Anterior cingulate cortex (tissue), 58 donors: Measurements from ENCODE around the gene TPSG1.
A peak's percentile ranks its signal among the peaks of the same experiment; 100 is the strongest.
"Not testable (repeated sequence)": the region's sequence is repeated elsewhere in the genome, so short reads cannot be mapped to it uniquely, and the experiment has no call there.

ENCODE experiments used
- DNase-seq, 58 donors: peaks; one replicate each; lab custom pipeline; 2025; lab: John Stamatoyannopoulos, UW

TPSG1 gene

GRCh38 chr16:1225051-1225451 is at the start of gene TPSG1:
Gene TPSG1 (minus strand): TSS chr16:1225268. CDS start chr16:1225252, 16 bp downstream.
- DNase-seq, result no peak

GRCh38 chr16:1274767-1275166 is 49.7 kb upstream of the TPSG1 start:
- DNase-seq, result no peak

GRCh38 chr16:1273816-1274215 is 48.7 kb upstream of the TPSG1 start:
- DNase-seq, result no peak

GRCh38 chr16:1272453-1273198 is 47.6 kb upstream of the TPSG1 start:
- no peak for DNase-seq

GRCh38 chr16:1271724-1272413 is 46.8 kb upstream of the TPSG1 start:
- DNase-seq, result peak in 20 of 58 donors; percentile 6 to 95 (median 26)

GRCh38 chr16:1271380-1271723 is 46.3 kb upstream of the TPSG1 start:
- no peak for DNase-seq

- not testable (repeated sequence) for DNase-seq
Measured at GRCh38 chr16:1269418-1269817, 44.4 kb upstream of the TPSG1 start.

- no peak for DNase-seq
Measured at GRCh38 chr16:1265826-1266225, 40.8 kb upstream of the TPSG1 start.

- no peak for DNase-seq
Measured at GRCh38 chr16:1265090-1265630, 40.1 kb upstream of the TPSG1 start.

GRCh38 chr16:1264345-1265089 is 39.4 kb upstream of the TPSG1 start:
- no peak for DNase-seq

GRCh38 chr16:1263591-1264344 is 38.7 kb upstream of the TPSG1 start:
- no peak for DNase-seq

- no peak for DNase-seq
Measured at GRCh38 chr16:1262846-1263221, 37.8 kb upstream of the TPSG1 start.

- DNase-seq, result no peak
Measured at GRCh38 chr16:1262210-1262845, 37.3 kb upstream of the TPSG1 start.

- DNase-seq, result no peak
Measured at GRCh38 chr16:1261131-1261892, 36.2 kb upstream of the TPSG1 start.

GRCh38 chr16:1260101-1260680 is 35.1 kb upstream of the TPSG1 start:
- no peak for DNase-seq

- DNase-seq, result no peak
Measured at GRCh38 chr16:1259760-1260068, 34.6 kb upstream of the TPSG1 start.

- DNase-seq, result no peak
Measured at GRCh38 chr16:1258906-1259759, 34.1 kb upstream of the TPSG1 start.

- DNase-seq, result no peak
Measured at GRCh38 chr16:1258225-1258600, 33.1 kb upstream of the TPSG1 start.
